Measurements from ENCODE around the gene ZFP36L1. TPM values are rescaled to one million over a fixed set of nuclear protein-coding genes. Genes with fewer than 3 reads are reported as not detected.

The ZFP36L1 gene
- total and polyA plus RNA-seq, 2 of the 13 experiments (the other 11 are each of a cell fraction or from before 2014, with no cell fraction given) = 7.4 to 10.2 TPM

DNA sequence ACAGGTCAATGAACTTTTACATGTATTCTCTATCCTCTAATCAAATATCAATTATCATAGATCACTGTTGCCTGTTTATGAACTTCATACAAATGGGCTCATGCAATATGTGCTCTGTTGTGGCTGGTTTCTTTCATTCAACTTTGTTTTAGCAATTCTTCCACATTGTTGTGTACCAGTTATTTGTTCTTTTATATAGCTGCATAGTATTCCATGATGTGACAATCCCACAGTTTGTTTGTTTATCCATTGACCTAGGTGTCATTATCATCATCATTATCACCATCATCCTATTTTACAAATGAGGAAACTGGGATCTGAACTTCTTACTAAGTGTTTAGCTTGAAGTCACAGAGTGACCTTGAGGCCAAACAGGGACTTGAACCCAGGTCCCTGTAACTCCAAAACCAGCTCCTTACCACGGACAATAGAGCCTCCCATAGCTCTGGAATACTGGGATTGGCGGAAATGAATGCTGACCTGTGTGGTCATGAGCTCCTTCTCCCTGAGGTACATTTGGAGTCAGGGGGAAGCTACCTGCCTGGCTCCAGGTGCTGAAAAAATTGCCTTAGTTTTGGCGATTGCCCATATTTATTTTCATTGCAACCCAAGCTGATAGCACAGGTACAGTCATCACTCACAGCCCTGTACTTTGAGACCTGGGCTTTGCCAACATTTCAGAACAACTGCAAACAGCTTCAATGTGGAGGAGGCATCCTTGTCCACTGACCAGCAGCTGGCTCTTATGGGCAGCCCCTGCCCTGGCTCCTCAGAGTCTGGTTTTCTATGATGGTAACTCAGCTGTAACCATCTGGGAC is 9.2 kb downstream of the ZFP36L1 start (continued):
- TF ChIP-seq, protein P1, sequence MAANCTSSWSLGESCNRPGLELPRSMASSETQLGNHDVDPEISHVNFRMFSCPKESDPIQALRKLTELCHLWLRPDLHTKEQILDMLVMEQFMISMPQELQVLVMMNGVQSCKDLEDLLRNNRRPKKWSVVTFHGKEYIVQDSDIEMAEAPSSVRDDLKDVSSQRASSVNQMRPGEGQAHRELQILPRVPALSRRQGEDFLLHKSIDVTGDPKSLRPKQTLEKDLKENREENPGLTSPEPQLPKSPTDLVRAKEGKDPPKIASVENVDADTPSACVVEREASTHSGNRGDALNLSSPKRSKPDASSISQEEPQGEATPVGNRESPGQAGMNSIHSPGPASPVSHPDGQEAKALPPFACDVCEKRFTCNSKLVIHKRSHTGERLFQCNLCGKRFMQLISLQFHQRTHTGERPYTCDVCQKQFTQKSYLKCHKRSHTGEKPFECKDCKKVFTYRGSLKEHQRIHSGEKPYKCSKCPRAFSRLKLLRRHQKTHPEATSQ (CRISPR knock-in tag; IDR thresholded peaks at IDR 0.05; ENCODE audit: borderline replicate concordance) = 0 out of 2 replicates have a peak, but pooled peaks have one; percentile 39
- TF ChIP-seq TP53 (CRISPR knock-in tag; conservative IDR thresholded peaks at IDR 0.05) = no peak
- no peak for TF ChIP-seq TOE1 (CRISPR knock-in tag; IDR thresholded peaks at IDR 0.05)
- no peak; the same call in 1 of the 2 replicates for TF ChIP-seq TCF7 (IDR thresholded peaks at IDR 0.05; ENCODE audit: low read depth)
- TF ChIP-seq ZNF720 (CRISPR knock-in tag; IDR thresholded peaks at IDR 0.05) = no peak
- TF ChIP-seq, protein P2, sequence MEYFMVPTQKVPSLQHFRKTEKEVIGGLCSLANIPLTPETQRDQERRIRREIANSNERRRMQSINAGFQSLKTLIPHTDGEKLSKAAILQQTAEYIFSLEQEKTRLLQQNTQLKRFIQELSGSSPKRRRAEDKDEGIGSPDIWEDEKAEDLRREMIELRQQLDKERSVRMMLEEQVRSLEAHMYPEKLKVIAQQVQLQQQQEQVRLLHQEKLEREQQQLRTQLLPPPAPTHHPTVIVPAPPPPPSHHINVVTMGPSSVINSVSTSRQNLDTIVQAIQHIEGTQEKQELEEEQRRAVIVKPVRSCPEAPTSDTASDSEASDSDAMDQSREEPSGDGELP (IDR thresholded peaks at IDR 0.05; ENCODE audit: borderline replicate concordance, low read depth) = peak; percentile 78; the same call in 1 of the 2 replicates
- TF ChIP-seq CC2D1A (CRISPR knock-in tag; IDR thresholded peaks at IDR 0.05) = no peak
- no peak for TF ChIP-seq NFYB (CRISPR knock-in tag; IDR thresholded peaks at IDR 0.05)
- TF ChIP-seq, protein P3, sequence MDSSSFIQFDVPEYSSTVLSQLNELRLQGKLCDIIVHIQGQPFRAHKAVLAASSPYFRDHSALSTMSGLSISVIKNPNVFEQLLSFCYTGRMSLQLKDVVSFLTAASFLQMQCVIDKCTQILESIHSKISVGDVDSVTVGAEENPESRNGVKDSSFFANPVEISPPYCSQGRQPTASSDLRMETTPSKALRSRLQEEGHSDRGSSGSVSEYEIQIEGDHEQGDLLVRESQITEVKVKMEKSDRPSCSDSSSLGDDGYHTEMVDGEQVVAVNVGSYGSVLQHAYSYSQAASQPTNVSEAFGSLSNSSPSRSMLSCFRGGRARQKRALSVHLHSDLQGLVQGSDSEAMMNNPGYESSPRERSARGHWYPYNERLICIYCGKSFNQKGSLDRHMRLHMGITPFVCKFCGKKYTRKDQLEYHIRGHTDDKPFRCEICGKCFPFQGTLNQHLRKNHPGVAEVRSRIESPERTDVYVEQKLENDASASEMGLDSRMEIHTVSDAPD (CRISPR knock-in tag; IDR thresholded peaks at IDR 0.05) = peak; percentile 84; the same call in 1 of the 2 replicates
- TF ChIP-seq GLI4 (CRISPR knock-in tag; IDR thresholded peaks at IDR 0.05; ENCODE audit: borderline replicate concordance) = no peak
- no peak for TF ChIP-seq SRSF1 (optimal IDR thresholded peaks at IDR 0.05; ENCODE audit: low read depth, low read length)
- TF ChIP-seq PAWR (CRISPR knock-in tag; IDR thresholded peaks at IDR 0.05; ENCODE audit: borderline replicate concordance) = no peak
- no peak for TF ChIP-seq ZBTB21 (CRISPR knock-in tag; IDR thresholded peaks at IDR 0.05)
- 0 out of 2 replicates have a peak, but pooled peaks have one; percentile 9 for TF ChIP-seq ZSCAN9 (CRISPR knock-in tag; IDR thresholded peaks at IDR 0.05; ENCODE audit: borderline replicate concordance)
- TF ChIP-seq SMARCC2 (IDR thresholded peaks at IDR 0.05) = no peak
- TF ChIP-seq, protein P4, sequence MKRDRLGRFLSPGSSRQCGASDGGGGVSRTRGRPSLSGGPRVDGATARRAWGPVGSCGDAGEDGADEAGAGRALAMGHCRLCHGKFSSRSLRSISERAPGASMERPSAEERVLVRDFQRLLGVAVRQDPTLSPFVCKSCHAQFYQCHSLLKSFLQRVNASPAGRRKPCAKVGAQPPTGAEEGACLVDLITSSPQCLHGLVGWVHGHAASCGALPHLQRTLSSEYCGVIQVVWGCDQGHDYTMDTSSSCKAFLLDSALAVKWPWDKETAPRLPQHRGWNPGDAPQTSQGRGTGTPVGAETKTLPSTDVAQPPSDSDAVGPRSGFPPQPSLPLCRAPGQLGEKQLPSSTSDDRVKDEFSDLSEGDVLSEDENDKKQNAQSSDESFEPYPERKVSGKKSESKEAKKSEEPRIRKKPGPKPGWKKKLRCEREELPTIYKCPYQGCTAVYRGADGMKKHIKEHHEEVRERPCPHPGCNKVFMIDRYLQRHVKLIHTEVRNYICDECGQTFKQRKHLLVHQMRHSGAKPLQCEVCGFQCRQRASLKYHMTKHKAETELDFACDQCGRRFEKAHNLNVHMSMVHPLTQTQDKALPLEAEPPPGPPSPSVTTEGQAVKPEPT (CRISPR knock-in tag; IDR thresholded peaks at IDR 0.05; ENCODE audit: low read depth) = no peak
- 0 out of 2 replicates have a peak, but pooled peaks have one; percentile 12 for TF ChIP-seq MXD4 (CRISPR knock-in tag; IDR thresholded peaks at IDR 0.05)
- no peak for TF ChIP-seq ZFP82 (CRISPR knock-in tag; IDR thresholded peaks at IDR 0.05; ENCODE audit: borderline replicate concordance)
- TF ChIP-seq KLF6 (CRISPR knock-in tag; IDR thresholded peaks at IDR 0.05) = peak; percentile 3; the same call in 1 of the 2 replicates
- TF ChIP-seq ZNF780A (CRISPR knock-in tag; IDR thresholded peaks at IDR 0.05) = no peak
- TF ChIP-seq ZSCAN21 (CRISPR knock-in tag; IDR thresholded peaks at IDR 0.05; ENCODE audit: borderline replicate concordance) = 0 out of 2 replicates have a peak, but pooled peaks have one; percentile 24
- TF ChIP-seq GTF2F1 (IDR thresholded peaks at IDR 0.05; ENCODE audit: low read length) = no peak
- TF ChIP-seq ZNF260 (CRISPR knock-in tag; IDR thresholded peaks at IDR 0.05; ENCODE audit: borderline replicate concordance, low read depth) = peak; percentile 99
- no peak for TF ChIP-seq HIVEP1 (CRISPR knock-in tag; IDR thresholded peaks at IDR 0.05)
- TF ChIP-seq ZNF546 (CRISPR knock-in tag; conservative IDR thresholded peaks at IDR 0.05) = no peak

Measured in HepG2 (cell line).